ENCODE data around the gene SPATA31C2. TPM values are rescaled to one million over a fixed set of nuclear protein-coding genes. Genes with fewer than 3 reads are reported as not detected.

SPATA31C2 gene
- total RNA-seq, 1 experiment from 2014 or later, result 0.15 TPM

DNA sequence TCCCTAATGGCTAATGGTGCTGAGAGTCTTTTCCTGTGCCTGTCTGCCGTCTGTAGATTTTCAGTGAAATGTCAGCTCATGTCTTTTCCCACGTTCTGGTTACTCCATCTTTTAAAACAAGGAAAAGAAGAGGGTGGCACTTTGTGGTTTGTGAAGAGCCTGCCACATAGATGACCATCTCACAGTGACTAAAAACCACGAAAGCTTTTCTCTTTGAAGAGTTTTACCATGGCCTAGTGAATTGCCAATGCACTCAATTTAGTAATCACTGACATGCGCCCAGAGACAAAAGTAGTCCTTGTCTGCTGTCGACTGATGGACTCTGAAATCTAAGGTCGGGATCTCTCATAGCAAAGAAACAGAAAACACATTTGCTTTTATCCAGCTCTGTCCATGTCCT lies 50.4 kb downstream of the SPATA31C2 start:
- no peak overlapping the region for H2BK20ac ChIP-seq (ENCODE audit: low read depth, low read length, poor library complexity, severe bottlenecking)
- H2BK5ac ChIP-seq (ENCODE audit: insufficient read length, low read length), result no peak overlapping the region
- H2BK120ac ChIP-seq (ENCODE audit: low read depth, low read length, poor library complexity, severe bottlenecking), result no peak overlapping the region
- H3K27me3 Mint-ChIP-seq (ENCODE audit: low read depth), result peaks cover 4% of the 10 kb centered on the region; the same call in 1 of the 2 replicates
- no peaks in the 10 kb centered on the region for H4K20me1 ChIP-seq (ENCODE audit: control insufficient read depth, insufficient read depth, insufficient read length)
- no peak overlapping the region for H2BK15ac ChIP-seq (ENCODE audit: low read depth, low read length)
- no peaks in the 10 kb centered on the region for H3K27me3 ChIP-seq (ENCODE audit: insufficient read depth, low read length)
- no peak for DNase-seq
- H3K4me1 Mint-ChIP-seq, result peaks cover 8 to 17% of the 10 kb centered on the region in 2 experiments
- H4K5ac ChIP-seq (ENCODE audit: insufficient read length, low read depth, low read length), result no peak overlapping the region
- H3T11ph ChIP-seq (ENCODE audit: low read length), result no peak overlapping the region
- H4K91ac ChIP-seq (ENCODE audit: insufficient read length, low read depth, low read length), result no peak overlapping the region
- H2AFZ ChIP-seq (ENCODE audit: low read length), result no peak overlapping the region
- H3K9me3 Mint-ChIP-seq, result no peaks in the 10 kb centered on the region
- no peak overlapping the region for H3K4me3 Mint-ChIP-seq
- H3K79me1 ChIP-seq (ENCODE audit: insufficient read depth, low read depth, low read length, poor library complexity, severe bottlenecking), result no peaks in the 10 kb centered on the region
- H3K27ac ChIP-seq (ENCODE audit: insufficient read length, low read depth, low read length), result no peak overlapping the region
- no peak overlapping the region for H2BK12ac ChIP-seq (ENCODE audit: insufficient read length, low read depth, low read length)
- H3K14ac ChIP-seq (ENCODE audit: insufficient read depth, low read length), result no peak overlapping the region
- no peaks in the 10 kb centered on the region for H3K79me2 ChIP-seq (ENCODE audit: insufficient read depth, low read length)
- TF ChIP-seq, protein P1, sequence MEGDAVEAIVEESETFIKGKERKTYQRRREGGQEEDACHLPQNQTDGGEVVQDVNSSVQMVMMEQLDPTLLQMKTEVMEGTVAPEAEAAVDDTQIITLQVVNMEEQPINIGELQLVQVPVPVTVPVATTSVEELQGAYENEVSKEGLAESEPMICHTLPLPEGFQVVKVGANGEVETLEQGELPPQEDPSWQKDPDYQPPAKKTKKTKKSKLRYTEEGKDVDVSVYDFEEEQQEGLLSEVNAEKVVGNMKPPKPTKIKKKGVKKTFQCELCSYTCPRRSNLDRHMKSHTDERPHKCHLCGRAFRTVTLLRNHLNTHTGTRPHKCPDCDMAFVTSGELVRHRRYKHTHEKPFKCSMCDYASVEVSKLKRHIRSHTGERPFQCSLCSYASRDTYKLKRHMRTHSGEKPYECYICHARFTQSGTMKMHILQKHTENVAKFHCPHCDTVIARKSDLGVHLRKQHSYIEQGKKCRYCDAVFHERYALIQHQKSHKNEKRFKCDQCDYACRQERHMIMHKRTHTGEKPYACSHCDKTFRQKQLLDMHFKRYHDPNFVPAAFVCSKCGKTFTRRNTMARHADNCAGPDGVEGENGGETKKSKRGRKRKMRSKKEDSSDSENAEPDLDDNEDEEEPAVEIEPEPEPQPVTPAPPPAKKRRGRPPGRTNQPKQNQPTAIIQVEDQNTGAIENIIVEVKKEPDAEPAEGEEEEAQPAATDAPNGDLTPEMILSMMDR (conservative IDR thresholded peaks at IDR 0.05), result no peak
- WGBS (ENCODE audit: extremely low coverage, insufficient read length, low lambda C conversion rate), result no CpG with 5 or more reads among the region's 6 CpGs
- no peak overlapping the region for H3K18ac ChIP-seq (ENCODE audit: insufficient read length, low read depth, low read length)
- H3K36me3 Mint-ChIP-seq (ENCODE audit: insufficient read depth in 1 of 3, low read depth in 3 of 3), result no peaks in the 10 kb centered on the region
- H4K8ac ChIP-seq (replicated peaks; ENCODE audit: insufficient read length, low read depth, low read length), result no peak overlapping the region
- H3K23ac ChIP-seq (ENCODE audit: insufficient read length, low read depth, low read length), result no peak overlapping the region
- no peak overlapping the region for H3K27ac Mint-ChIP-seq
- H3K4ac ChIP-seq (ENCODE audit: low read depth, low read length), result no peak overlapping the region
- H3K9ac ChIP-seq (ENCODE audit: extremely low read depth, insufficient read length, low read length), result no peak overlapping the region
- no peak overlapping the region for H3K4me2 ChIP-seq (ENCODE audit: insufficient read depth, insufficient read length, low read length)
- H2AK5ac ChIP-seq (ENCODE audit: insufficient read length, low read length), result no peak overlapping the region
- H3K56ac ChIP-seq (ENCODE audit: insufficient read length, low read depth, low read length), result no peak overlapping the region
- H3K9me3 ChIP-seq (ENCODE audit: control insufficient read depth, low read depth, low read length), result no peaks in the 10 kb centered on the region
- no peaks in the 10 kb centered on the region for H3K23me2 ChIP-seq (ENCODE audit: insufficient read length, low read depth, low read length, poor library complexity, severe bottlenecking)
- H3K4me1 ChIP-seq (ENCODE audit: insufficient read depth, low read length), result no peaks in the 10 kb centered on the region

Data from H9 (cell line).